Measurements from ENCODE around the gene MEGF8.

MEGF8 gene

GRCh38 chr19:42303876-42304275 is 21.6 kb upstream of the MEGF8 start:
- Histone ChIP-seq H3K4me3 (no peak overlapping the region), H3K27ac (no peak overlapping the region), H3K9ac (no peak overlapping the region), H3K27me3 (no peaks in the 10 kb centered on the region), H3K4me2 (peak overlapping the region in 5 of 11 experiments; percentile 63 to 98 (median 91); a peak in 7 of 22 replicates), H3K9me3 (replicated peaks in 1 of 11) (peaks cover 0 to 10% (median 0%) of the 10 kb centered on the region in 11 experiments; a peak in 2 of 22 replicates), H3K4me1 (peaks cover 18 to 35% (median 27%) of the 10 kb centered on the region in 10 experiments), H4K20me1 (no peaks in the 10 kb centered on the region; a peak in 1 of 22 replicates), H3K36me3 (peaks cover 0 to 12% (median 6%) of the 10 kb centered on the region in 11 experiments; a peak in 10 of 22 replicates)
- no peak for TF ChIP-seq Cebpa-rat (IDR thresholded peaks at IDR 0.05)

- no peak overlapping the region for H3K27ac ChIP-seq
- H3K36me3 ChIP-seq, result no peaks in the 10 kb centered on the region
- H3K4me3 ChIP-seq, result no peak overlapping the region
- no peaks in the 10 kb centered on the region; a peak in 1 of 22 replicates for H4K20me1 ChIP-seq
- H3K4me1 ChIP-seq, result peaks cover 11 to 20% (median 16%) of the 10 kb centered on the region in 10 experiments
- H3K9me3 ChIP-seq (replicated peaks in 1 of 11), result peaks cover 0 to 10% (median 0%) of the 10 kb centered on the region in 11 experiments; a peak in 2 of 22 replicates
- no peak overlapping the region for H3K4me2 ChIP-seq
- TF ChIP-seq Cebpa-rat (IDR thresholded peaks at IDR 0.05), result no peak
- no peak overlapping the region for H3K9ac ChIP-seq
- peaks cover under 1 to 16% (median 6%) of the 10 kb centered on the region in 11 experiments; a peak in 20 of 22 replicates for H3K27me3 ChIP-seq
These were observed 18.8 kb upstream of the MEGF8 start for GRCh38 chr19:42306646-42307045.

- peaks cover 0 to 18% (median 5%) of the 10 kb centered on the region in 11 experiments; a peak in 7 of 22 replicates for H4K20me1 ChIP-seq
- no peak for TF ChIP-seq Cebpa-rat (IDR thresholded peaks at IDR 0.05)
- no peak overlapping the region for H3K4me2 ChIP-seq
- H3K9me3 ChIP-seq (replicated peaks in 1 of 11), result peaks cover 0 to 10% (median 0%) of the 10 kb centered on the region in 11 experiments; a peak in 3 of 22 replicates
- H3K36me3 ChIP-seq, result no peaks in the 10 kb centered on the region
- no peak overlapping the region for H3K27ac ChIP-seq
- peaks cover 30 to 46% (median 37%) of the 10 kb centered on the region in 11 experiments for H3K27me3 ChIP-seq
- H3K9ac ChIP-seq, result no peak overlapping the region
- H3K4me3 ChIP-seq, result no peak overlapping the region
- H3K4me1 ChIP-seq, result peaks cover 0 to 5% (median 0%) of the 10 kb centered on the region in 10 experiments; a peak in 2 of 20 replicates
These were observed 15.7 kb upstream of the MEGF8 start for GRCh38 chr19:42309686-42310085.

GRCh38 chr19:42311657-42312056 is 13.8 kb upstream of the MEGF8 start:
- H3K9ac ChIP-seq, result no peak overlapping the region
- H3K27me3 ChIP-seq, result peaks cover 42 to 65% (median 54%) of the 10 kb centered on the region in 11 experiments
- peaks cover under 1 to 8% (median 5%) of the 10 kb centered on the region in 10 experiments; a peak in 13 of 20 replicates for H3K4me1 ChIP-seq

GRCh38 chr19:42312370-42312769 is 13.1 kb upstream of the MEGF8 start:
- H3K4me2 ChIP-seq, result no peak overlapping the region
- H3K4me3 ChIP-seq, result no peak overlapping the region

More at GRCh38 chr19:42311657-42312056, 13.8 kb upstream of the MEGF8 start:
- Histone ChIP-seq H4K20me1 (peaks cover 0 to 21% (median 5%) of the 10 kb centered on the region in 11 experiments; a peak in 7 of 22 replicates), H3K36me3 (no peaks in the 10 kb centered on the region), H3K4me2 (no peak overlapping the region), H3K27ac (no peak overlapping the region), H3K4me3 (no peak overlapping the region), H3K9me3 (replicated peaks in 1 of 11) (peaks cover 0 to 7% (median 0%) of the 10 kb centered on the region in 11 experiments; a peak in 3 of 22 replicates)
- no peak for TF ChIP-seq Cebpa-rat (IDR thresholded peaks at IDR 0.05)

GRCh38 chr19:42313096-42313839 is 12.2 kb upstream of the MEGF8 start, which contains the start of gene TMEM145:
Gene TMEM145, plus strand, starts transcription at chr19:42313309. Its CDS starts 68 bp downstream, at chr19:42313377.
- no peaks in the 10 kb centered on the region for H3K36me3 ChIP-seq
- no peaks in the 10 kb centered on the region; a peak in 1 of 22 replicates for H3K9me3 ChIP-seq (replicated peaks in 1 of 11)
- no peak within 1 kb of the TSS for H3K9ac ChIP-seq
- H3K27me3 ChIP-seq, result peaks cover 42 to 74% (median 65%) of the 10 kb centered on the region in 11 experiments
- no peak for TF ChIP-seq Cebpa-rat (IDR thresholded peaks at IDR 0.05)
- H3K4me3 ChIP-seq, result no peak within 1 kb of the TSS
- peaks cover 0 to 21% (median 5%) of the 10 kb centered on the region in 11 experiments; a peak in 7 of 22 replicates for H4K20me1 ChIP-seq
- H3K4me2 ChIP-seq, result peak within 1 kb of the TSS in 2 of 11 experiments; percentile 15; a peak in 1 of 22 replicates
- no peak within 1 kb of the TSS for H3K27ac ChIP-seq
- H3K4me1 ChIP-seq, result peaks cover 4 to 20% (median 11%) of the 10 kb centered on the region in 10 experiments; a peak in 13 of 20 replicates

More at GRCh38 chr19:42312370-42312769, 13.1 kb upstream of the MEGF8 start:
- Histone ChIP-seq H3K9ac (no peak overlapping the region), H3K27me3 (peaks cover 42 to 72% (median 61%) of the 10 kb centered on the region in 11 experiments), H3K9me3 (replicated peaks in 1 of 11) (no peaks in the 10 kb centered on the region; a peak in 1 of 22 replicates), H4K20me1 (peaks cover 0 to 21% (median 5%) of the 10 kb centered on the region in 11 experiments; a peak in 7 of 22 replicates), H3K27ac (no peak overlapping the region), H3K4me1 (peaks cover 4 to 15% (median 9%) of the 10 kb centered on the region in 10 experiments; a peak in 13 of 20 replicates), H3K36me3 (no peaks in the 10 kb centered on the region)
- TF ChIP-seq Cebpa-rat (IDR thresholded peaks at IDR 0.05), result no peak

- Histone ChIP-seq H3K36me3 (no peaks in the 10 kb centered on the region), H3K9me3 (replicated peaks in 1 of 11) (no peaks in the 10 kb centered on the region; a peak in 1 of 22 replicates), H3K4me3 (no peak overlapping the region), H3K27me3 (peaks cover 42 to 74% (median 65%) of the 10 kb centered on the region in 11 experiments), H3K27ac (no peak overlapping the region), H3K9ac (no peak overlapping the region), H3K4me2 (no peak overlapping the region), H4K20me1 (peaks cover 0 to 21% (median 5%) of the 10 kb centered on the region in 11 experiments; a peak in 7 of 22 replicates), H3K4me1 (peaks cover 4 to 20% (median 11%) of the 10 kb centered on the region in 10 experiments; a peak in 13 of 20 replicates)
- TF ChIP-seq Cebpa-rat (IDR thresholded peaks at IDR 0.05), result no peak
These were observed 11.3 kb upstream of the MEGF8 start for GRCh38 chr19:42313840-42314755.

- Histone ChIP-seq H3K27me3 (peaks cover 42 to 74% (median 65%) of the 10 kb centered on the region in 11 experiments), H3K4me3 (no peak overlapping the region), H3K9ac (no peak overlapping the region), H4K20me1 (peaks cover 0 to 21% (median 5%) of the 10 kb centered on the region in 11 experiments; a peak in 7 of 22 replicates), H3K9me3 (replicated peaks in 1 of 11) (no peaks in the 10 kb centered on the region; a peak in 1 of 22 replicates), H3K36me3 (no peaks in the 10 kb centered on the region), H3K4me2 (no peak overlapping the region), H3K27ac (no peak overlapping the region), H3K4me1 (peaks cover 4 to 20% (median 11%) of the 10 kb centered on the region in 10 experiments; a peak in 13 of 20 replicates)
- no peak for TF ChIP-seq Cebpa-rat (IDR thresholded peaks at IDR 0.05)
These were observed 10.4 kb upstream of the MEGF8 start for GRCh38 chr19:42315024-42315423.
